ENCODE results near the gene IGHMBP2.

Gene IGHMBP2

DNA sequence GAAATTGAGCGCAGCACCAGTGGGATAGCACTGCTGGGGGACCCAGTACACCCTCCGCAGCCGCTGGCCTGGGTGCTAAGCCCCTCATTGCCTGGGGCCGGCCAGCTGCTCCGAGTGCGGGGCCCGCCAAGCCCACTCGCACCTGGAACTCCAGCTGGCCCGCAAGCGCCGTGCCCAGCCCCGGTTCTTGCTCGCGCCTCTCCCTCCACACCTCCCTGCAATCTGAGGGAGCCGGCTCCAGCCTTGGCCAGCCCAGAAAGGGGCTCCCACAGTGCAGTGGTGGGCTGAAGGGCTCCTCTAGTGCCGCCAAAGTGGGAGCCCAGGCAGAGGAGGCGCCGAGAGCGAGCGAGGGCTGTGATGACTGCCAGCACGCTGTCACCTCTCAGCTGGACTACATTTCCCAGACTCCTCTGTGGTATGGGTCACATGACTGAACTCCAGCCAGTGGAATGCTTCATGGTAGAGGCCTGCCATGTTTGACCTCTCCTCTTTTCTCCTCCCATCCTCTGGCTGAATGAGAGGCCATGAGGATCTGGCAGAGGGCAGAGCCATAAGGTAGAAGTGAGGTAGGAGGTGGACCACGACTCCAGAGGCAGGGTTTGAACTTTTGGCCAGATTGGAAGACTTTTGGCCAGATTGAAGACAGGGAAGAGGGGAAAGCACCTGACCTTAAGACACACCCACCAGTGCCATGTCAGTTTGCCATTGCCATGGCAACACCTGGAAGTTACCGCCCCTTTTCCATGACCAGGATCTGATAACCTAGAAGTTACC lies 70.9 kb downstream of the IGHMBP2 start:
- peak; percentile 57 for DNase-seq (ENCODE audit: low read depth)
- TF ChIP-seq, protein P1, sequence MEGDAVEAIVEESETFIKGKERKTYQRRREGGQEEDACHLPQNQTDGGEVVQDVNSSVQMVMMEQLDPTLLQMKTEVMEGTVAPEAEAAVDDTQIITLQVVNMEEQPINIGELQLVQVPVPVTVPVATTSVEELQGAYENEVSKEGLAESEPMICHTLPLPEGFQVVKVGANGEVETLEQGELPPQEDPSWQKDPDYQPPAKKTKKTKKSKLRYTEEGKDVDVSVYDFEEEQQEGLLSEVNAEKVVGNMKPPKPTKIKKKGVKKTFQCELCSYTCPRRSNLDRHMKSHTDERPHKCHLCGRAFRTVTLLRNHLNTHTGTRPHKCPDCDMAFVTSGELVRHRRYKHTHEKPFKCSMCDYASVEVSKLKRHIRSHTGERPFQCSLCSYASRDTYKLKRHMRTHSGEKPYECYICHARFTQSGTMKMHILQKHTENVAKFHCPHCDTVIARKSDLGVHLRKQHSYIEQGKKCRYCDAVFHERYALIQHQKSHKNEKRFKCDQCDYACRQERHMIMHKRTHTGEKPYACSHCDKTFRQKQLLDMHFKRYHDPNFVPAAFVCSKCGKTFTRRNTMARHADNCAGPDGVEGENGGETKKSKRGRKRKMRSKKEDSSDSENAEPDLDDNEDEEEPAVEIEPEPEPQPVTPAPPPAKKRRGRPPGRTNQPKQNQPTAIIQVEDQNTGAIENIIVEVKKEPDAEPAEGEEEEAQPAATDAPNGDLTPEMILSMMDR (IDR thresholded peaks at IDR 0.05; ENCODE audit: low read depth, low read length) = no peak
- TF ChIP-seq POLR2A (IDR thresholded peaks at IDR 0.05; ENCODE audit: extremely low read depth, insufficient read length) (no peak), MYC (IDR thresholded peaks at IDR 0.05; ENCODE audit: low read depth, low read length) (no peak)
- TF ChIP-seq, protein P2, sequence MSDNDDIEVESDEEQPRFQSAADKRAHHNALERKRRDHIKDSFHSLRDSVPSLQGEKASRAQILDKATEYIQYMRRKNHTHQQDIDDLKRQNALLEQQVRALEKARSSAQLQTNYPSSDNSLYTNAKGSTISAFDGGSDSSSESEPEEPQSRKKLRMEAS (IDR thresholded peaks at IDR 0.05; ENCODE audit: low read depth, low read length) = no peak
- H3K4me3 ChIP-seq (ENCODE audit: low read depth, low read length) = no peak overlapping the region

DNA sequence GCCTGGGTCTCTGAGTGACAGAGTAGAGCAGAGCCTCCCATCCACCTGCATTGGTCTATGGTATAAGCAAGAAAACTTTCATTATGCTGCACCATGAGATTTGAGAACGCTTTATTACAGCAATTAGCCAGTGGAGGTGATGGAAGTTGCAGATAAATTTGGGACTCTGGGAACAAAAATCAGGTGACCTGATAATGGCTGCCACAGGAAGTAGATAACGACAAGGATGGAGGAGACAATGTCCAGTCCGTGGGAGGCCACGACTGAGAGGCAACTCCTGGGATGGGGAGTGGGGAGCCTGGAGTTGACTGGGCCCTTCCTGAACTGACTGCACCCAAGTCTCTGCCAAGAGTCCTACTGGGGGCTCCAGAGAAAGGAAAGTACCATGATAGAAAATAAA lies 72.4 kb downstream of the IGHMBP2 start:
- DNase-seq (ENCODE audit: low read depth) = no peak
- H3K4me3 ChIP-seq (ENCODE audit: low read depth, low read length) = no peak overlapping the region
- TF ChIP-seq, protein P1 (IDR thresholded peaks at IDR 0.05; ENCODE audit: low read depth, low read length) = no peak
- TF ChIP-seq POLR2A (IDR thresholded peaks at IDR 0.05; ENCODE audit: extremely low read depth, insufficient read length) (no peak), MYC (IDR thresholded peaks at IDR 0.05; ENCODE audit: low read depth, low read length) (no peak)
- TF ChIP-seq, protein P2 (IDR thresholded peaks at IDR 0.05; ENCODE audit: low read depth, low read length) = no peak

DNA sequence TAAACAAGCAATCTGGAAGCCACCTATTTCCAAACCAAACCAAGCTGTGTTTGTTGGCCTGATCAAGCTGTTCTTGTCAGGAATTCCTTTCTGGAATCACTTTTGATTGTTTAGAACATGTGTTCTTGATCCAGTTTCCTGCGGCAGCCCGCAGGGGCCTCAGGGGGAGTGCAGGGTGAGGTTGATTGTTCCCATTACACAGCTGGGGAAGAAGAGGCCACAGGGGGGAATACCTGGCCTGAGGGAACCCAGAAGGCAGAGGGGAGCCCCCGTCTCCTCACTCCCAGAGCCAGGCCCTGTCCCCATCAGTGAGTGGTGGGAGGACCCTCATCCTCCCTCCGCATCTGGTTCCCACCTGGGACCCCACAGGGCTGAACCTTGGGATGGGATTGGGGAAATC lies 72.9 kb downstream of the IGHMBP2 start:
- H3K4me3 ChIP-seq (ENCODE audit: low read depth, low read length) = no peak overlapping the region
- DNase-seq (ENCODE audit: low read depth) = no peak
- no peak for TF ChIP-seq POLR2A (IDR thresholded peaks at IDR 0.05; ENCODE audit: extremely low read depth, insufficient read length)
- no peak for TF ChIP-seq MYC (IDR thresholded peaks at IDR 0.05; ENCODE audit: low read depth, low read length)
- TF ChIP-seq, protein P2 (IDR thresholded peaks at IDR 0.05; ENCODE audit: low read depth, low read length) = no peak
- TF ChIP-seq, protein P1 (IDR thresholded peaks at IDR 0.05; ENCODE audit: low read depth, low read length) = no peak

DNA sequence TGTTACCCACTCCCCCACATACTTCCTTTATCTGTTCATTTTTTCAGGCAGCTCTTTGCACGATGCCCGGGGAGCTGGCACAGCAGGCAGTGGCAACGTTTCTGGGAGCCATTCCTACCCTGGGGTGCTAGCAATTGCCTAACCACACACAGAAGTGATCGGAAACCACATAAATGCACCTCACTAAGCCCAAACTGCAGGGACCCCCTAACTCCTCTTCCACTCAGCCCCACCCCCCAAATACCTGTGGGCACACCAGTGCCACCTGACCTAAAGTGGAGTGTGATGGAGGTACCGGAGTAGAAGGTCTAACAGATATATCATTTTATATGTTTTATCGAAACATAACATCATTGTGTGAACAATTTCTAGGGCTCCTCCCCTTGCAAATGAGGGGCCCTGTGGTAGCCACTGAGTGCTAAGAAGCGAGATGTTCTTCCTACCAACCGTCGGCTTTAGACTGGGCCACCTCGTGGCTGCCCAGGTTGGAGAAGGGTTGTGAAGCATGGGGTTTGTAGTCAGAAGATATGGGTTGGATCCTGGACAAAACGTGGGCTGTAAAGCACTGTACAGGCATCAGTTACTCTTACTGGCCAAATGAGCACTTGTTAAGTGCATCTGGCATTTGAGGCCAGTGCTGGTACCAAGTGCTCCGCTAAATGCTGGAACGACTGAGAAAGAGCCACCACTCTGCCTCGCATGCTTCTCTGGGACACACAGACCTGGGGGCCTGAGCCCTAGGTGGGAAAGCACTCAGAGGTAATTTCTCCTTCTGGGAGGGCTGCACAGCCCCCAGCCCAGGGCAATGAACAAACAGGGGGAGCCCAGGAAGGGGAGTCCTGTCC lies 74.3 kb downstream of the IGHMBP2 start:
- TF ChIP-seq POLR2A (IDR thresholded peaks at IDR 0.05; ENCODE audit: extremely low read depth, insufficient read length) (no peak), MYC (IDR thresholded peaks at IDR 0.05; ENCODE audit: low read depth, low read length) (no peak)
- H3K4me3 ChIP-seq (ENCODE audit: low read depth, low read length) = no peak overlapping the region
- DNase-seq (ENCODE audit: low read depth) = no peak

DNA sequence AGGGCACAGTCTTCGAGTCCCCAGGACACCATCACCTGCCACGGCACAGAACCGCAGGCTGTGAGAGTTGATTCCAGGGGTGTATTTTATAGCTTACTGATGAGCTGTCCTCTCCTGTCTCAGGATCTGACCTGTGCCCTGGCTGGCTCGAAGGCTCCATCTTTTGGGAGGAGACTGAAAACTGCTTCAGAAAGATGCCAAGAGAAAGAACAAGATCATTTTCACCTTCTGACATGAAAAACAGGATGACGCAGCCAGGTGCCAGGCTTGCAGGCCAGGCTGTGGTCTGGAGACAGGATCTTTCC lies 74.9 kb downstream of the IGHMBP2 start:
- DNase-seq (ENCODE audit: low read depth) = no peak
- H3K4me3 ChIP-seq (ENCODE audit: low read depth, low read length) = no peak overlapping the region
- TF ChIP-seq POLR2A (IDR thresholded peaks at IDR 0.05; ENCODE audit: extremely low read depth, insufficient read length) (no peak), MYC (IDR thresholded peaks at IDR 0.05; ENCODE audit: low read depth, low read length) (no peak)
- TF ChIP-seq, protein P1 (IDR thresholded peaks at IDR 0.05; ENCODE audit: low read depth, low read length) = no peak
- TF ChIP-seq, protein P2 (IDR thresholded peaks at IDR 0.05; ENCODE audit: low read depth, low read length) = no peak

DNA sequence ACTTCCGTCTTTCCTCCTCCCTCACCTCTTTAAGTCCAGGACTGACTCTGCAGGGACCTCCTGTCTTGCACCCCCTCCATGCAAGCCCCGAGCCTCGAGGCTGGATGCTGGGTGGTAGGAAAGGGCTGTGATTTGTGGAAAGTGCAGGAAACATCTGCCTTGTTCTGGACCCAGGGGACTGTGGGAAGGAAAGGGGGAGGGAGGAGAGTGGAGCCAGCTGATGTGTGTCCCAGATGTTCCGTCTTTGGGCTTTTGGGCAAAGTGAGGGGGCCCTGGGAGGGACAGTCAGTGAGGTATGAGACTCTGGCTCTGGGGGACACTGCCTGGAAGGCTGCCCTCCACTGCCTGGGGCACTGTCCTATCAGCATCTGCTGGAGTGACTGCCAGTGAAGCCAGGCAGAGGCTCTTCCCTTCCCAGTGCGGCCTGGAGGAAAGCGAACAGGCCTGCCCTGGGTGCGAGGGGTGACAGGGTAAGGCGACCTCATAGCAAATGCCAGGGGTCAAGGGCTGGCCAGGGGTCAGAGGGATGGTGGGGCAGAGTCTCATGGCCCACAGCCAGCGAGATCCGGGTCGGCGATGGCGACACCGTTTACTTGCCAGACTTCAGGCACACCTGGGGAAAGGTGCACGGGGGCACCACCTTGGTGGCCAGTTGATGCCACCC lies 75.4 kb downstream of the IGHMBP2 start:
- TF ChIP-seq, protein P1 (IDR thresholded peaks at IDR 0.05; ENCODE audit: low read depth, low read length) = no peak
- TF ChIP-seq POLR2A (IDR thresholded peaks at IDR 0.05; ENCODE audit: extremely low read depth, insufficient read length) = no peak
- no peak overlapping the region for H3K4me3 ChIP-seq (ENCODE audit: low read depth, low read length)
- DNase-seq (ENCODE audit: low read depth) = no peak

Measured in NB4 (cell line).